Uterus (tissue), 2 donors: ENCODE results near the gene CDH15.

Experiments used
- CTCF ChIP-seq, 4 experiments: fragments of 200-600 bp in 2 of 4; fragments of 450-650 bp in 2 of 4; sonication (generic) in 2 of 4; IDR thresholded peaks; one replicate each; pipeline ENCODE4 v1.5.1; 2016 to 2019; ENCODE audit warnings: antibody characterized with exemption in 4 of 4, mild to moderate bottlenecking in 2 of 4, moderate library complexity in 1 of 4
- POLR2A ChIP-seq, 2 donors: fragments of 450-650 bp; IDR thresholded peaks; one replicate each; pipeline ENCODE4 v1.6.1; 2016; ENCODE audit warnings: antibody characterized with exemption in 2 of 2, mild to moderate bottlenecking in 1 of 2, moderate library complexity in 1 of 2

- TF ChIP-seq CTCF (IDR thresholded peaks at IDR 0.05) (no peak), POLR2A (IDR thresholded peaks at IDR 0.05) (no peak)
Observed at GRCh38 chr16:89221604-89222003, 50.1 kb downstream of the CDH15 start.
